ENCODE data around the gene SNAI3.

The SNAI3 gene

DNA sequence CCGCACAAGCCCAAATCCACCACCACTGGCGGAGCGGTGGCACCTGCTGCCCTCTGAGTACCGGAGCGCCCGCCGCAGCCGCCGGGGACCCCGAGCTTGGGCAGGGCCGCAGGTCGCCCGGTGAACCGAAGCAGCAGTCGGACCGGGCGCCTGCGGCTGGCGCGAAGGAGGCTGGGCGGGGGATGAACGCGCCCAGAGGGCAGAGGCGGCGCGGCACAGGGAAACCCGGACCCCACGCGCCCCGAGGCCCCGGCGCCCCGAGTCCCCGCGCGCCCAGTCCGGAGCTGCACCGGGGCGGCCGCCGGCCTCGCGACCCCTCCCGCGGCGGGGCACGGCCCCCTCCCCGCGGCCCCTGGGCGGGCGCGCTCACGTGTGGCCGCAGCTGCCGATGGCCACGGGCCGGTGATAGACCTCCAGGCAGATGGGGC, 19.5 kb upstream of the SNAI3 start:
- DNase-seq (ENCODE audit: low read depth) = no peak

DNA sequence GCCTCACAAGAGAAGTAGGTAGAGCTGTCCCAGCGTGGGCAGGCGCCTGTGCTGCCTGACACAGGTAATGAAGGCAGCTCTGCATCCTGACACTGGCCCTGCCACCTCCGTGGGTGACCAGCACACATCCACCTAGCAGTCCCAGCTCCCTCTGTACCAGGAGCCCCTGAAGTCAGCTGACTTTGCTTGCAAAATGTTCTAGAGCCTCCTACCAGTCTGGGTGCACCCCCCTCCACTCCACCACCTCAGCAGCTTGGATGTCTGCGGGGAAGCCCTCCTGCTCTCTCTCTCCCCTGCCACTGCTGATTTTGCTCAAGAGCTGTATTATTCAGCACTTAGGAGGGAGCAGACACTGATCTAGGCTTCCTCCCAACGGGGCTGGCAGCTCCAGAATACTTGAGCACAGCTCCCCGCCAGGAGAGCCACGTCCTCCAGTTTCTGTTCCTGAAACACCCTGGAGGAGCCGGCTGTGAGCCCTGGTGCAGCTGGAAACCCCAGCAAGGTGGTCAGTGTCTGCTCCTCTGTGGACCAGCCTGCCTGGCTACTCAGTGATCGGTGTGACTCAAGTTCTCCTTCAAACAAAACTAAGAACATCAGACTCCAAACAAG, 18.9 kb upstream of the SNAI3 start:
- no peak for DNase-seq (ENCODE audit: low read depth)

DNA sequence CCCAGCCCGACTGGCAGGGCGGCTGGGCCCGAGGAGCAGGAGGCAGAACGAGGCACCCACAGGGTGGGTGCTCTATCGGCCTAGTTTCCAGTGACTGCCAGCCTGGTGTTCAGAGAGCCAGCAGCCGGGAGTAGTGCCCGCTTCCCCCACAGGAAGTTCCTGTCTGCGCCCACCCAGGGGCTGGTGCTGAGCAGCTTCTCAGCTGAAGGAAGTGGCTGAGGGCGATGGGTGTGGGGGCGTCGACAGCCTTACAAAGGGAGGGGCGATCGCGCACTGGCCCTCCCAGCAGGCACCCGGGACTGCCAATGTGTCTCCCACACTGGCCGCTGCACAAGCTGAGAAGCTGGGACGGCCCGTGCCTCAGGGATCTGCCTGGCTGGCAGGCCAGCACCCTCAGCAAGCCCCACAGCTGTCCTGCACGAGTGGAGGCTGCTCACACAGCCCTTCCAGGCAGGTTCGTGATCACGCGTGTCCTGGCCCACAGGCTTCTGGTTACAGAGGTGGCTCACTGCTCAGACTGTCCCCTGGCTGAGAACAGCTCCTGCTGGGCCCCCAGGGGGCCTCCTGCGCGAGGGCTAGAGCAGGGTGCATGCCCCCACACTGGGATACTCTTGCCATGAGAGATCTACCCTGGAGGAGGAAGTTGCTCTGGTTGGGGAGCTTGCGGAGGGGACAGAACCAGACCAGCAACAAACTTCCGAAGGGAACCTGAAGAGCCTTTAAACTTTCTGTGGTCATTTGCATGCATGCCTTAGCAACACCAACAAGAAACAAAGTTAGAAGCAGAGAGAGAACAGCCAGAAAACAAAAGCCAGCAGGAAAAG, 17.4 kb upstream of the SNAI3 start:
- DNase-seq (ENCODE audit: low read depth) = peak; percentile 69

DNA sequence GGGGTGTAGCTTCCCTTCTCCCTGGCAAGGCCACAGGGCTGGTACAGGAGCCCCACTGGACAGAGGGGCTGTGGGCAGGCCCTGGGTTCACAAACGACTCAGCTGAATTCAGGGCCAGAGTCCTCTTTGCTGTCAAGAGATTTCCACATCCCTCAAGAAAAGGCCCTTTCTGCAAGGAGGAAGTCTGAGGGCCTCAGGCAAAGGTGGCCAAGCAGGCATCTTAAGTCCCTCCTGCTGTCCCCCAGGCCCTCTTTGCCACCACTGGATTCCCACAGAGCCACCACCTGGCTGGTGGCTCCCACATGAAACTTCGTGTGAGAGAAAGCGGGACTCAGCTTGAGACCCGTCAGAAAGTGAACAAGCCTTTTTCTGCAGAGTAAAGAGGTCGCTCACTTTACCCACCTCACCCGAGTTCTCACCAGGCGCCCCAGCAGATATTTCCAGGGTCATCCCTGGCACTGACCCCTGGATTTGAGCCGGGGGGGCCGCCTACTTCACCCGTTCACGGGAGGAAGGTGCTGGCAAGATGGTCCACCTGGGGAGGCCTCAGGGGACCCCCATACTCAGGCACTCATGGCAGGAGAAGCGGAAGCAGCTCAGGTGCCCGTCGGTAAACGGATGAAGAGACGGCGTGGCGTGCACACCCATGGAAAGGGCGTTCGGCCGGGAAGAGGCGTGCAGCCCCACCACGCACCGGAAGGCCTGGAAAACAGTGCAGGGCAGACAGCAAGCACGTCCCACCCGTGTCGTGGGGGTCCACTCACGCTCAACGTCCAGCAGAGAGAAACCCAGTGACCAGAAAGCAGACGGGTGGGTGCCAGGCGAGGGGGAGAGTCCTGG, 16.3 kb upstream of the SNAI3 start:
- no peak for DNase-seq (ENCODE audit: low read depth)

DNA sequence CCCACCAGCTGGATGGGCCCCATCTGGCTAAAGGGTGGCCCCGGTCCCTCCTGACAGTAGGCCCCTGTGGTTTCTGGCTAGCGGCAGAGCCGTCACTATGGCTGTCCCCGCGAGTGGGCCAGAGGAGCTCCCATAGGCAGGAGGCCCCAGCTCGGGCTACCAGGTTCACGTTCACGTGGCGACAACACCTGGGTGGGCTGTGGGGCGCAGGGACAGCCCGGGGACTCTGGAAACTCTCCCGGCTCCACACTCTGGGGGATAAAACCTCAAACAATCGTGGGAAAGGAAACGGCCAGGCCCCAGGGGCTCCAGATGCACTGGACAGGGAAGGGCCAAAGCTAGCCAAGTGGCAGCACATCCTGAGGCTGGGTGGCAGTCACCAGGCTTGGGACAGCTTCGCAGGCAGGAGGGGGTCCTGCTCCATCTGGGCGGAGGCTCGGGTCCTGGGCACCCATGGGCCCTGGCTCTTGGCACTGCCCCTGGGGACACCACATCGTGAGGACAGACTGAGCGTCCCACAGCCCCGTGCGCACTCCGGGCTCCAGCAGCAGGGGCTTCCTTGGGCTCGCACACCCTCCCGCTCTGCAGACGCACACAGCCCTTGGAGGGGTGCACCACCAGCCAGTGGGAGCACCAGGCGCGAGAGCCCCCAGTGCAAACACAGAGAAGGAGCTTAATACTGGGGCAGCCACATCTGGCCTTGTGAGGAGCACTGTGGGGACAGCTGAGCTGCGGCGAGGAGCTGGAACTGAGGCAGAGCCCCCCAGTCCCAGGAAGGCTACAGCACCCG, 15.5 kb upstream of the SNAI3 start:
- no peak for DNase-seq (ENCODE audit: low read depth)

DNA sequence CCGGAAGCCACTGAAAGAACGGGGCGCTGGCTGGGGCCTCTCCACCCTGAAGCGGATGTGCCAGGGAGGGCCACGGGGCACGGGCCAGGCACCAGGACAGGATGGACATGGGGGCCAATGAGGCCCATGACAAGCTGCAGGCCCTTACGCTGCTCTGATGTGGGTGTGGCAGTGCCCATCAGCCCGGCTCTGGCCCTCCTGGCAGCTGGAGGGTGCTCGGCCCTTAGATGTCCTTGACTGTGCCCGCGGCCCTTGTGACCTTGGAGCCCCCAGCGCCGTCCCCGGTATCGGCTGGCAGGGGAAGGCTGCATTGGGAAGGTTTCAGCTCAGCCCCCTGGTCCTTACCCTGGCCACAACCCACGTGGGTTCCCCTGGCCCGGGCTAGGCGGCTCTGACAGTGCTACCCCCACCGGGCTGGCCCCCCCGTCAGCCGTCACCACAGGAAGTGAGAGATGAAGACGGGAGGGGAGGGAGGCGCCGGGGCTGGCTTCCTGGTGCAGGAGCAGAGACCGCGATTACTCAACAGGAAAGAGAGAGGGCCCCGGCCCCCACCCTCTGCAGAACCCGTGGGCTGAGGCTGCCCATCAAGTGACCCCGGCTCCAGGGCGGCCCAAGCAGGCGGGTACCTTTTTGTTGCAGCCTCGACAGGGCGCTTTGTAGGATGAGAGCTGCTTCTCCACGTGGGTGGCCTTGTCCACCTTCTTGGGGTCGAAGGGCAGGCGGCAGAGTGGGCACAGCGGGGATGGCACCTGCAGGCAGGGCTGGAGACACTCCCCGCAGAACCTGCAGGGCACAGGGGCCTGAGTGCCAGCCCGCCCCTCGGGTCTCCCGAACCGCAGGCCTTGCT, 14.6 kb upstream of the SNAI3 start:
- peak; percentile 91 for DNase-seq (ENCODE audit: low read depth)

DNA sequence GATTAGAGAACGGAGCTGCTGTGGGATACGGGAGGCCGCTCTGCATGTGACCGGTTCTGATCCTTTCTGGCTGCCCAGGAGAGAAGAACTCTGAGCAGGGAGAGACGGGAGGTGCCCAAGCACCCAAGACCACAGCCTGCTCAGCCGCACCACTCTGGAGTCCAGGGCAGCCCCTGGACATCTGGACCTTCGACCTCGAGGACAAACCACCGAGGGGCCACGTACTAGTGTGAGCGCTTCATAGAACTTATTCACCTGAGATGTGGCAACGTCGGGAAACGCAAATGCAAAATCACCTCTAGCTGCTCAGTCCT, 14.0 kb upstream of the SNAI3 start:
- DNase-seq (ENCODE audit: low read depth) = no peak

DNA sequence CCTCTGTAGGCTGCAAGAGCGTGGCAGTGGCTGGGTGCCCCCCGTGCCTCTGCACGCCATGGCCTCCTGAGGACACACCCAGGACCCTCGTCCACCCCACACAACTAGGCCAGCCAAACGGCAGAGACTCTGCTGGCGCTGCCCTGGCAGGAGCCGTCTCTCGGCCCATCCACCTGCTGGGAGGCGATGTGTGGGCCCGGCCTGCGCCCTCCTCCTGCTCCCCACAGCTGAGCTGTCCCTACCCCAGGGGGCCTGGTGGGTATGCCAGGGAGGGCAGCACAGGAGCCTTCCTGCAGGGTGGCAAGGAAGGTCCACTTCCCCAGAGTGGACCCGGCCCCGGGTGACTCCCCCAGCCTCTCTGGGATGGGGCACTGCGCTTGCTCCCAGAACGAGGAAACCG, 12.9 kb upstream of the SNAI3 start:
- no peak for DNase-seq (ENCODE audit: low read depth)

DNA sequence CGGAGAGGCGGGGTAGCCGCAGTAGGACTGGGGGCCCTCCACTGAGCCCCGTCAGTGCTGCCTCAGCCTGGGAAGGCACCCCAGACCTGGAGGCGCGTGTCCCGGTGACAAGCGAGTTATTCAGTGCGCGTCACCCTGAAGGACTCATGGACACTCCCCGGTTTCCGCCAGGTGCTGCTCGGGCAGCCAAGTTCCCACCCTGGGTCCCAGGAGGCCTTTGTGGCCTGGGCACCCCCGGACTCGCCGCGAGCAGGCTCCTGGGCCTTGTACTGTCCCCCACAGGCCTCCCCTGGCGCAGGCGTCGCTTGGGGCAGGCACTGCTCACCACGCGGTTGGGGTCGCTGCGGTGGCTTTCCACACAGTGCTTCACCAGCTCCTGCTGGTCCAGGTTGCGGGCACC, 12.3 kb upstream of the SNAI3 start:
- DNase-seq (ENCODE audit: low read depth) = no peak

DNA sequence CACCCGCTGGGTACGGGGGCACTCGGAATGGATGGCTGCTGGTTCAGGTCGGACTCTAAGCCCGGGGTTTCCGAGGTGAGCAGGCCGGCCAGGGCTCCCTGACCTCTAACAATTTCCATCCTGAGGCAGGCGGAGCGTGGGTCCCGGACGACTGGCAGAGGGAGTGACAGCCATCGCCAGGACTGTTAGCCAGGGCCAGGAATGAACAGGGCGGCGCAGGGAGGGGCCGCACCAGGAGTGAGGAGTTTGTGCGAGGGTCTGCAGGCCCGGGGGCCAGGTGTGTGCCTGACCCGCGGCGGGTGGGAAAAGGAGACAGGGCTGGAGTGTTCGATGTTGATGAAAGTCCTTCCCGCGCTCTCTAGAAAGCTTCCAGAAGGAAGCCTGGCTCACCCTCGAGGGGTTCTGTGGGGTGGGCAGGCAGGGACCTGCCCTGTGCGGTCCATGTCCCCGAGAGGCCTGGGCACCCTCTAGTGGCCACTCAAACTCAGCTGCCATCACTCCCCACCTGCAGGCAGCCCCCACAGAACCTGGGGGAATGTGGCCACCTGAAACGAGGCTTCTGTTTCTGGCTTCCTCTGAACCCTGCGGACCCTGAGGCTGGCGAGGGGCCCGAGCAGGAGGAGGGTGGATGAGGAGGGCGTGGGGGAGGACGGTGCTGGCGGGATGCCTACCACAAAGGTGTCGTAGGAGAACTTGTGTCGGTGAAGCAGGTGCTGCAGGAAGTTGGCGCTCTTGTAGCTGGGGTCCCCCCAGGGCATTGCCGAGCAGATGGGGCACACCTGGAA, 11.7 kb upstream of the SNAI3 start:
- no peak for DNase-seq (ENCODE audit: low read depth)

DNA sequence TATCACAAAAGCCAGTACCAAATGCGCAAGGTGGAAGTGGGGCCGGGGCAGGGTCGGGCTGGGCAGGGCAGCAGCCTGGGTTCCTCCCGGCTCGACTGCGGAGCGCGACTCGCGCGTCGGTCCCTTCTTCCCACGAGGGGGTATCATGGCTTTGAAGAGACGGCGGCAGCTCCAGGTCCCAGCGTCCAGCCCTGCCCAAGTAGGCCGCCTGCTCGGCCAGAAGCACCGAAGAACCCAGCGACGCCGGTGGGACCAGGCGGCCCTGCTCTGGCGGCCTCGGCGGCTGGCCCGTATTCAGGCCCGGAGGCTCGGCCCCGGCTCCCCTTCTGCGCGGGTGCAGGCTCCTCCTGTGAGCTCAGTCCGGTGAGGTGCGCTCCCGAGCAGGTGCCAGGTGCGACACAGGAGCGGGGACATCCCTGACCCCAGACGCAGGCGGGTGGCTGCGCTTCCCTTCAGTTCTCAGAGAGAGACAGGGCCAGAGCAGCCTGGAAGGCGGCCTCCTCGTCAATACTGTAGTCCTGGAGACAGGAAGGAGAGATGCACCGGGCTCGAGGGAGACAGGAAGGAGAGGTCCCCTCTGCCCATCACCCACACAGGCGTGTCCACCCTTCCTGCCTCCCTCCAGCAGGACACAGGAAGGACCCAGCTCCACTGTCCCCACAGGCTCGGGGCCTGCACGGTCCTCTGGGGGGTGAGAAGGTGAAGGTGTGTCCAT, 11.0 kb upstream of the SNAI3 start:
- DNase-seq (ENCODE audit: low read depth) = no peak

DNA sequence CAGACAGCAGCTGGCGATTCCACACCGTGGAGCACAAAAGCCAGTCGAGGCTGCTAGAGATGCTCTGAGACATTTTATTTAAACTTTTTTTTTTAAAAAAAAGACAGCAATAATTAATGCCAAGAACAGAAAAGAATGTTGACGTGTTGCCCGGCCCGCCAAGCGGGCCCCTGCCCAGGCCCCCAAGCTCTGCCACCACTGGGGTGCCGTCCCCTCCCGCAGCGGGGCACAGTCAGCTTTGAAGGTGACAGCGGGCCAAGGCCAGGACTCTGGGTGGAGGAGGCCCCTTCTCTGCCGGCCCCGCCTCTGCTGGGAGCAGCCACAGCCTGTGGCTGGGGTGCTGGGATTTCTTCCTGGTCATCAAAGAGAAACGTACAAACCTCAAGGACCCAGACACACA, 10.1 kb upstream of the SNAI3 start:
- DNase-seq (ENCODE audit: low read depth) = no peak

DNA sequence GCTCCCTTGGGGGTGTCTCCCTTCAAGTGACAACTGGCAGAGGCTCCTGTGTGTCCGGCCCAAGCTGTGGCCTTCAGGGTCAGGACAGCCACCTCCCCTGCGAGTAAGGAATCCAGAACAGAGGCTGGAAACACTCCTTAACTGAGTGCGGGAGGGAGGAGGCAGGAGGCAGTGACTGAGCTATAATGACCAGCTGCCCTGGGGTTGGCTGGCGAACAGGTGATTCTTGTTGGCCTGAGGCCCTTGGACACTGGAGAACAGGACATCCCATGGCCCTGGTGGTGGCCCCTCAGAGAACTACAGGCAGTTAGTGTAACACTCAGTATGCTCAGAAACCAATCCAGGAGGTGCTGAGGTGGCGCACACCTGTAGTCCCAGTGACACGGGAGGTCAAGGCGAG, 9.4 kb upstream of the SNAI3 start:
- no peak for DNase-seq (ENCODE audit: low read depth)

DNA sequence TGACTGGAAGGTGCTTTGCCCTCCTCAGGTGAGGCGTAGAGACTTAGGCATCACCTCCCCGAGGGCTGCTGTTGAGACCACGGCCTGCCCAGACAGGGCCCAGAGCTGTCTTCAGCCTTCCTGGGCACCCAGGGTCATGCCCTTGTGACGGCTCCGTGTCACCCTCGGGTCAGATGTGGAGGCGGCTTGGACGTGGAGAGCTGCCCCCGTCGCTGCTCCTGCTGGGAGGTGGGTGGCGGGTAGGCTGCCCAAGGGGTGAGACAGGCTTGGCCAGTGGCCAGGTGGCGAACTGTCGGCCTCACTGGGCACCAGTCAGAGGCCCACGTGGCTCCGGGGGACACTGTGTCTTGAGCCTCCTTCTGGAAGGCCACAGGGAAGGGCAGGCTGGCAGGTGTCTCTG, 8.9 kb upstream of the SNAI3 start:
- no peak for DNase-seq (ENCODE audit: low read depth)

DNA sequence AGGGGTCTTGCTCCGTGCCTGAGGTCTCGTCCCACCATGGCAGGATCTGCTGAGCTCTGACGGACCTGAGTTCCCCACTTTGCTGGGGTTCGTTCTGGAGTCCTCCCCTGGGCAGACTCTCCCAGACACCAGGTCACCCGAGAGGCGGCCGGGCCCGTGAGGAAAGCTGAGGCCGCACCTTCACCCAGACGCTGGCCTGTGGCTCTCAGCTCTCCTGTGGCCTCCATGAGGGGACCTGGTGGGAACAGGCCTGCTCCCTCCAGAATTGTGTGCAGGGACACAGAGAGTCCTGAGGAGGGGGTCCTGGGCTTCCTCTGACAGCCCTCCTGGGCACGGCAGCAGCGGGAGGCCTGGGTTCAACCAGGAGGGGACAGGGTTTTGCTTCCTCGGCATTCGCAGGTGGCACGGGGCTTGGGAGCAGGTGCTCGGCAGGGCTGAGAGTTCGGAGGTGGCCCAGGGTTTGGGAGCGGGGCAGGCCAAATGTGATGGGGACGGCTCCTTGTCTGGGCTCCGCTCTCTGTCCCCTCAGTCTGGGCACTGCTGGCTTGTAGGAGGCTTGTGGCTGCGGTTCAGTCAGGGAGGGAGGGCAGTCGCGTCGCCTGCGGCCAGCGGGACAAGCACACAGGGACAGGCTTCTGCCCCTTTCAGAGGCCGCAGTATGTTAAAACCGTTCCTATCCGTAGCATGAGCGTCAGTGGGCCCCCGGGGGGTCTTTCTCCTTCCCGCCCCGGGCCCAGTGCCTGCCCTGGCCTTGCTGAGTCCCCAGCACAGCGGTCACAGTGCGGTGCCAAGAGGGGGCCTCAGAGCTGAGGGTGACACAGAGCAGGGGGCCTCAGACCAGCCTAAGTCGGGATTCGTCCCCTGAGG, 8.1 kb upstream of the SNAI3 start:
- no peak for DNase-seq (ENCODE audit: low read depth)

DNA sequence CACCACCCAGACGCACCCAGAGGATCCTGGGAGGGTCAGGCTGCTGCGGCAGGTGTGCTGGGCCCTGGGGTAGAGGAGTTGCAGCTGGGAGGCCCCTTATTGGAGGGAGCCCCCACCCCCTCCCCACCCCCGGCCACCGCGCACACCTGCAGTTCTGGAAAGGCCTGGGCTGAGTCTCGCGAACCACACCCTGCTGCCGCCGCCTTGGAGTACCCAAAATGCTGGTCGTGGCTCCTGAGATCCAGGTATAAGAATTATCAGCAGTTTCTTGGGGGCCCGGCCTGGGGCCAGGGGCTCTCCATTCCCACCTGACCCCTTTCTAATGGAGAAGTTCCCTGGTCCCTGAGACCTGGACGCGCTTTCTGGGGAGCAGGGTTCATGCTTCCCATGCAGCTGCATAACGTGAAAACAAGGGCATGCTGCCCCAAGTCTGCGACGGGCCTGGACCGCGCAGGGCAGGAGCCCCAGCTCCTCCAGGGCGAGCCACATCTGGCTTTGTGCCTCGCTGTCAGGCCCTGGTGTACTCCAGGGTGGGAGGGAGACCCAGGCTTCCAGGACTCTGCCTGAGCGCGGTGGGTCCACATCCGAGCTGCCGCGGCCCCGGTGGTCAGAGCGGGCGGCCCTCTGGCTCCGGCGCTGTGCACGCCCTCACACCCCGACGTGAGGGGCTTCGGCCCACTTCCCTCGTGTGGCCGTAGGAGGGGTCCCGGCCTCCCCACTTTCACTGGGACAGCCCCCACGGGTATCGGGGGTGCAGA, 7.3 kb upstream of the SNAI3 start:
- DNase-seq (ENCODE audit: low read depth) = no peak

DNA sequence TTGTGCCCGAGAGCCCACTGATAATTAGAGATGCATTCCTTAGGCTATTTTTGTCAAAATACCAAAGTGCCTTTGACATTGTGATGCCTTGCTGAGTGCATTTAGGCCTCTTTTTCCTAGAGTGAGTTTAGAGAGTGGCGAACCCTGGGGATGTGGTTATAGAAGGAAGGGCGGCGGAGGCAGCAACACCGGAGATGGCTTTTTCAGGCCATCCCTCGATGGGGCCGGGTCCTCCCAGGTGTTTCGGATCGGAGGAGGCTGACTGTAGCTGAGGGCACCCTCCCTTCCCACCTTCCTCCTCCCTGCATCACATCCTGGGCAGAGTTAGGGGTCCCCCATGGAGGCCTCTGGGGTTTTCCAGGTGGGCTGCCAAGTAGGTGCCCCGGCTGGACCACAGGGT, 6.6 kb upstream of the SNAI3 start:
- no peak for DNase-seq (ENCODE audit: low read depth)

DNA sequence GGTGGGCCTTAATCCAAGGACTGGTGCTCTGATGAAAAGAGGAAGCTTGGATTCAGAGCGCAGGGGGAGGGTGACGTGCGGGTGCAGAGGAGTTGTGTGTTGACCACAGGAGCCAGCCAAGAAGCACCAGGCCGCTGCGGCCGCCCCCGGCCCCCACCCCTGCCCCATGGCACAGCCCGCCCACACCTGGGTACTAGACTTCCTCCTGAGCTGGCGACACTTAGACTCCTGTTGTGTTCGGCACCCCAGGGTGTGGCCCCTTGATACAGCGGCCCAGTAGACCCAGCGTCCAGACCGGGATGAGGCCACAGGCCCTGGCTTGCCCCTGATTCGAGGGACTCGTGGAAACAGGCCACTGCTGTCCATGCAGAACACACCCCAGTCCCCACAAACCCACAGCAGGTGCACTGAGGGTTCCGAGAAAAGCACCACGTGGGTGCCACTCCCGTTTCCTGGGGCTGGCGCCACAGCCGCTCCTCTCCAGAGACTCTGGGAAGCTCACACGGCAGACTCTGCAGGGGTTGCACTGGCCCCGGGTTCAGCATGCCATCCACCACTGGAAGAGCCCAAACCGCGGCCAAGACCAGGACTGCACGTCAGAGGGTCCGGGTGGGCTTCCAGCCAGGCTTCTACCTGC, 5.7 kb upstream of the SNAI3 start:
- no peak for DNase-seq (ENCODE audit: low read depth)
